ENCODE results near the gene NFASC.

DNA sequence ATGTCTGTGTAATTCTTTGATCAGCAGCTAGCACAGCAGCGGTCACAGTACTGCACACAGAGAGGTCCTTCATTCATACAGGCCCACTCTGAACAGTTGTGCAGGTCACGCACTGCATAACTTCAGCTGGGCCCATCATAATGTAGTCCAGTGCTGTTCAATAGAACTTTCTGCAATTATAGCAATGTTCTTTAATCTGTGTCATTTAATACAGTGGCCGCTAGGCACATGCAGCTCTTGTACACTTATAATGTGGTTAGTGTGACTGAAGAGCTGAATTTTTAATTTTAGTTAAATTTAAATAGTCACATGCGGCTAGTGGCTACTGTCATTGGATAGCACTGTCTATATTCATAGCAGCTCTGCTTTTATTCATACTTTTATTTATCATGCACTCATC lies 48.7 kb upstream of the NFASC start:
- no peak for TF ChIP-seq CTCF (conservative IDR thresholded peaks at IDR 0.05; ENCODE audit: low read depth in 2 of 2)
- no peak for TF ChIP-seq ZNF331 (CRISPR knock-in tag; IDR thresholded peaks at IDR 0.05; ENCODE audit: low read depth)
- TF ChIP-seq POLR2AphosphoS5 (IDR thresholded peaks at IDR 0.05; ENCODE audit: low read depth) = no peak
- no peak for TF ChIP-seq CREB1 (CRISPR knock-in tag; IDR thresholded peaks at IDR 0.05; ENCODE audit: low read depth)
